Measurements from ENCODE around the gene SLC13A2.

SLC13A2 gene

DNA sequence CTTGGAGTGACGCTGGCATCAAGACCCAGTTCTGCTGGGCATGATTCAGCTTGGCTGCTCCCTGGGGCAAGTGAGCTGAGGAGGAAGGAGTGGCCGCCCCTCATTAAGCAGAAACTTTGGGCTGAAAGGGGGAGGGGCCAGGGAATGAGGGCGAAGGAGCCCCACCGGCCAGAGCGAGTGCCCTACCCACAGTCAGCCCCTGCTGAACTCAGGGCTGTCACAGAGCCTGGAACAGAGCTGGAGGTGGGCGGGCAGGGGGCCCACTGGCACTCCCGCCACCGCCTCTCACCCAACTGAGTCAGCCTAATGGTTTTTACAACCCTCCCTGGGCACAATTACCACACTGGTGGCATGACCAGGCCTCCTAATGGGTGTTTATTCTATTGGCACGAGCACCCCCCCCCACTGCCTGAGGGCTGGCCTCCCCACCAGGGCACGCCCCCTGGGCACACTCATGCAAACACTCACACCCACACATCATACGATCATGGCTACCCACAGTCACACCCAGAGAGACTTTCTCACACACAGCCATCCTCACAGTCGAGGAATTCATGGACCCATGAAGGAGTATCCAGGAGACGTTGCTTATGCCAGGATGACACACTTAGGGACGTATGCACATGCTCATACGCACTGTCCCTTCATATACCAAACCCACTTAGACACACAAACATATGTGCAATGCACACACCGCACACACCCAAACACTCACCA, 59.8 kb downstream of the SLC13A2 start:
- no peak for DNase-seq
- no peaks in the 10 kb centered on the region for H3K27me3 ChIP-seq
- H3K9me3 ChIP-seq = no peaks in the 10 kb centered on the region
- H3K36me3 ChIP-seq = no peaks in the 10 kb centered on the region
- no peak overlapping the region for H3K4me3 ChIP-seq (ENCODE audit: low read depth, low read length)
- no peaks in the 10 kb centered on the region for H3K4me1 ChIP-seq
- TF ChIP-seq CTCF (IDR thresholded peaks at IDR 0.05; ENCODE audit: low read depth, low read length) = no peak

- Histone ChIP-seq H3K36me3 (no peaks in the 10 kb centered on the region), H3K4me3 (ENCODE audit: low read depth, low read length) (no peak overlapping the region), H3K27me3 (no peaks in the 10 kb centered on the region), H3K9me3 (no peaks in the 10 kb centered on the region), H3K4me1 (no peaks in the 10 kb centered on the region)
- TF ChIP-seq CTCF (IDR thresholded peaks at IDR 0.05; ENCODE audit: low read depth, low read length) = no peak
- DNase-seq = no peak
Measured at GRCh38 chr17:28534740-28535375, 61.4 kb downstream of the SLC13A2 start.

- Histone ChIP-seq H3K36me3 (no peaks in the 10 kb centered on the region), H3K4me1 (no peaks in the 10 kb centered on the region), H3K9me3 (no peaks in the 10 kb centered on the region), H3K27me3 (no peaks in the 10 kb centered on the region), H3K4me3 (ENCODE audit: low read depth, low read length) (no peak overlapping the region)
- TF ChIP-seq CTCF (IDR thresholded peaks at IDR 0.05; ENCODE audit: low read depth, low read length) = no peak
- no peak for DNase-seq
Measured at GRCh38 chr17:28536532-28537218, 63.2 kb downstream of the SLC13A2 start.

DNA sequence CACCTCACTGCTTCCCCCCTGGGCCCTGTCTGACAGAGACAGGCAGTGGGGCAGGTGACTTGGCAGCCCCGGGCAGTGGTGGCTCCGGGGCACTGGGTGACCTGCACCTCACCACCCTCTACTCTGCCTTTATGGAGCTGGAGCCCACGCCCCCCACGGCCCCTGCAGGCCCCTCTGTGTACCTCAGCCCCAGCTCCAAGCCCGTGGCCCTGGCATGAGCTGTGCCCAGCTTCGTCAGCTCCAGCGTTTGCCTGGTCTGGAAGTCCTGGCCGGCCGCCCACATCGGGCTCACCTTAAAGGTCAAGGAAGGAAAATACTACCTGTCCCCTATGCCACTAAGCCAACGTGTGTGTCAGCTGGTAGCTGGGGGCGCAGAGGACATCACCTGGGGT, 63.8 kb downstream of the SLC13A2 start:
- TF ChIP-seq CTCF (IDR thresholded peaks at IDR 0.05; ENCODE audit: low read depth, low read length) = no peak
- H3K4me1 ChIP-seq = no peaks in the 10 kb centered on the region
- H3K27me3 ChIP-seq = no peaks in the 10 kb centered on the region
- no peaks in the 10 kb centered on the region for H3K36me3 ChIP-seq
- H3K4me3 ChIP-seq (ENCODE audit: low read depth, low read length) = no peak overlapping the region
- no peak for DNase-seq
- no peaks in the 10 kb centered on the region for H3K9me3 ChIP-seq

DNA sequence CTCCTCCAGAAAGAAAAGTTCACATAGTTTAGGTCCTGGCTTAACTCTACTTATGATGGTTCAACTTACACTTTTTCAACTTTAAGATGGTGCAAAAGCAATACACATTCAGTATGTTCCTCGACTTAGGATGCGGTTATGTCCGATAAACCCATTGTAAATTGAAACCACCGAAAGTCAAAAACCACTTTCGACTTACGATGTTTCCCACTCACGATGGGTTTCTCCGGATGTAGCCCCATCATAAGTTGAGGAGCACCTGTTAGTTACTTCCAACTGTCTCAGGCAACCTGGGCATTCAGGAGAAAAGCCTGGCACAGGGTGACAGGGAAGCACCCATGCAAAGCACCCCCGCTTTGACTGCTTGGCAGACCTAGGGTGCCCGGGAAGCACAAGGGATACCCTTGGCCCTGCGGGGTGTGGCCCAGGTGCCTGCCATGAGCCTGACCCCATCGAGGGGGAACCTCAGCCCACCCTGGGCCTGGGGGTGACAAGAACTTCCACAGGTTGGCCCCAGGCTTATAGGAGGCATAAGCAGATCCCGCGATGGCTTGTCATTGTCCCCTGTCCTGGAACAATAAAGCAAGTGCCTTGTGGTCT, 65.0 kb downstream of the SLC13A2 start:
- Histone ChIP-seq H3K4me3 (ENCODE audit: low read depth, low read length) (no peak overlapping the region), H3K9me3 (no peaks in the 10 kb centered on the region), H3K4me1 (no peaks in the 10 kb centered on the region), H3K36me3 (no peaks in the 10 kb centered on the region), H3K27me3 (no peaks in the 10 kb centered on the region)
- TF ChIP-seq CTCF (IDR thresholded peaks at IDR 0.05; ENCODE audit: low read depth, low read length) = no peak
- DNase-seq = no peak
